Neuronal stem cell (in vitro differentiated cells): ENCODE data around the gene SLC30A2.

Experiments
- DNase-seq: peaks from one replicate; pipeline ENCODE4 v3.0.0-alpha.2; 2013; ENCODE audit warnings: low spot score
- H2AFZ ChIP-seq: one replicate; pipeline ENCODE4 v1.6.1; 2013; ENCODE audit warnings: mild to moderate bottlenecking, low read length, inconsistent platforms
- H2AK5ac ChIP-seq: 2 replicates; pipeline ENCODE4 v1.6.1; 2013; ENCODE audit warnings: low read depth, mild to moderate bottlenecking, inconsistent platforms, low read length, moderate library complexity, mixed read lengths
- H2BK120ac ChIP-seq: 2 replicates; pipeline ENCODE4 v1.6.1; 2013; ENCODE audit warnings: low read depth, mild to moderate bottlenecking, inconsistent platforms, low read length, moderate library complexity, mixed read lengths
- H2BK12ac ChIP-seq: one replicate; pipeline ENCODE4 v1.6.1; 2013; ENCODE audit warnings: low read length, inconsistent platforms
- H2BK15ac ChIP-seq: 2 replicates; pipeline ENCODE4 v1.6.1; 2013; ENCODE audit warnings: mild to moderate bottlenecking, low read length, inconsistent platforms, mixed read lengths
- H2BK5ac ChIP-seq: one replicate; pipeline ENCODE4 v1.6.1; 2013; ENCODE audit warnings: inconsistent platforms, mild to moderate bottlenecking, low read length, moderate library complexity
- H3K14ac ChIP-seq: one replicate; pipeline ENCODE4 v1.6.1; 2013; ENCODE audit warnings: low read length, inconsistent platforms
- H3K18ac ChIP-seq: 2 replicates; pipeline ENCODE4 v1.6.1; 2013; ENCODE audit warnings: low read length, inconsistent platforms
- H3K23ac ChIP-seq: 2 replicates; pipeline ENCODE4 v1.6.1; 2013; ENCODE audit warnings: low read depth, mild to moderate bottlenecking, mixed read lengths, low read length, inconsistent platforms; ENCODE audit not compliant: poor library complexity
- H3K27ac ChIP-seq: replicated peaks from 3 replicates; pipeline ENCODE4 v1.5.1; 2013; ENCODE audit warnings: low read length, inconsistent platforms
- H3K27me3 ChIP-seq, 3 experiments: 2 replicates each; pipeline ENCODE4 v1.6.1; 2013; ENCODE audit warnings: low read length in 3 of 3, mild to moderate bottlenecking in 2 of 3, inconsistent platforms in 1 of 3, low read depth in 1 of 3, mixed read lengths in 1 of 3, moderate library complexity in 1 of 3; ENCODE audit not compliant: control insufficient read depth in 3 of 3, insufficient read depth in 3 of 3
- H3K36me3 ChIP-seq, 2 donors: replicated peaks in 1 of 2; 2 replicates each; pipeline ENCODE4 v1.6.1; 2013; ENCODE audit warnings: low read length in 2 of 2; ENCODE audit not compliant: control insufficient read depth in 2 of 2, insufficient read depth in 2 of 2
- H3K4ac ChIP-seq: 2 replicates; pipeline ENCODE4 v1.6.1; 2013; ENCODE audit warnings: inconsistent platforms, mild to moderate bottlenecking, low read length, moderate library complexity
- H3K4me1 ChIP-seq, 2 donors: 1 replicate in 1 of 2; 2 replicates in 1 of 2; pipeline ENCODE4 v1.6.1; 2013; ENCODE audit warnings: low read length in 2 of 2, low read depth in 1 of 2; ENCODE audit not compliant: control insufficient read depth in 2 of 2, insufficient read depth in 1 of 2
- H3K4me2 ChIP-seq: one replicate; pipeline ENCODE4 v1.6.1; 2013; ENCODE audit warnings: mild to moderate bottlenecking, low read length, inconsistent platforms; ENCODE audit not compliant: insufficient read depth, poor library complexity, severe bottlenecking
- H3K4me3 ChIP-seq, 2 donors: 2 replicates each; pipeline ENCODE4 v1.5.1; 2013; ENCODE audit warnings: low read length in 2 of 2, mild to moderate bottlenecking in 2 of 2, inconsistent platforms in 1 of 2, moderate library complexity in 1 of 2
- H3K79me1 ChIP-seq: one replicate; pipeline ENCODE4 v1.6.1; 2013; ENCODE audit warnings: low read depth, mild to moderate bottlenecking, inconsistent platforms, low read length, moderate library complexity
- H3K9ac ChIP-seq: one replicate; pipeline ENCODE4 v1.6.1; 2013; ENCODE audit warnings: mild to moderate bottlenecking, low read depth, low read length, inconsistent platforms; ENCODE audit not compliant: poor library complexity
- H3K9me3 ChIP-seq, 2 donors: replicated peaks in 1 of 2; 2 replicates each; pipeline versions ENCODE3 to v1.6.1; 2013; ENCODE audit warnings: low read length in 2 of 2, mild to moderate bottlenecking in 2 of 2, inconsistent platforms in 1 of 2, low read depth in 1 of 2, mixed read lengths in 1 of 2, moderate library complexity in 1 of 2; ENCODE audit not compliant: control insufficient read depth in 2 of 2, insufficient read depth in 1 of 2
- H4K8ac ChIP-seq: one replicate; pipeline ENCODE4 v1.6.1; 2013; ENCODE audit warnings: low read depth, mild to moderate bottlenecking, inconsistent platforms, low read length, moderate library complexity
- H4K91ac ChIP-seq: one replicate; pipeline ENCODE4 v1.6.1; 2013; ENCODE audit warnings: low read length, low read depth, mild to moderate bottlenecking, inconsistent platforms; ENCODE audit not compliant: poor library complexity
- WGBS, 2 donors: extraction: QIAGEN DNeasy Blood & Tissue Kit; methylation state at CpG; one replicate each; pipeline ENCODE4 v1.1.7; 2013; ENCODE audit warnings: missing lambda C conversion rate in 2 of 2, mixed read lengths in 1 of 2; ENCODE audit not compliant: insufficient read length in 2 of 2, insufficient replicate concordance in 1 of 2; ENCODE audit errors: extremely low coverage in 2 of 2; 5-methylcytosine and 5-hydroxymethylcytosine counted together

Gene SLC30A2

GRCh38 chr1:26034504-26035202 is 11.3 kb downstream of the SLC30A2 start:
- Histone ChIP-seq H3K4me1 (peaks cover 8 to 10% of the 10 kb centered on the region in 2 donors), H2AK5ac (peak overlapping the region; percentile 44), H3K14ac (no peak overlapping the region), H4K8ac (no peak overlapping the region), H3K4ac (no peak overlapping the region), H3K4me3 (peak overlapping the region; percentile 64 to 79), H3K18ac (peak overlapping the region; percentile 94), H2BK120ac (peak overlapping the region; percentile 32), H3K36me3 (no peaks in the 10 kb centered on the region), H3K9ac (peak overlapping the region; percentile 83), H3K27ac (no peak overlapping the region), H3K79me1 (no peaks in the 10 kb centered on the region), H2AFZ (peak overlapping the region; percentile 94), H4K91ac (no peak overlapping the region), H3K23ac (peak overlapping the region; percentile 99), H2BK15ac (no peak overlapping the region), H3K9me3 (no peaks in the 10 kb centered on the region), H2BK5ac (peak overlapping the region; percentile 82), H3K27me3 (peaks cover 0 to 33% (median 10%) of the 10 kb centered on the region in 3 experiments), H3K4me2 (peak overlapping the region; percentile 99), H2BK12ac (peak overlapping the region; percentile 87)
- no CpG with 5 or more reads among the region's 15 CpGs for WGBS, 2 donors
- peak; percentile 17 for DNase-seq

GRCh38 chr1:26032656-26033357 is 13.1 kb downstream of the SLC30A2 start:
- Histone ChIP-seq H4K8ac (no peak overlapping the region), H2BK5ac (no peak overlapping the region), H3K36me3 (no peaks in the 10 kb centered on the region), H2BK120ac (no peak overlapping the region), H3K27ac (no peak overlapping the region), H3K4me1 (peaks cover 8 to 12% of the 10 kb centered on the region in 2 donors), H3K18ac (no peak overlapping the region), H3K4ac (no peak overlapping the region), H3K14ac (no peak overlapping the region), H2AK5ac (peak overlapping the region; percentile 94), H4K91ac (no peak overlapping the region), H2BK15ac (no peak overlapping the region), H3K4me3 (no peak overlapping the region), H3K23ac (peak overlapping the region; percentile 75), H3K9me3 (no peaks in the 10 kb centered on the region), H3K9ac (no peak overlapping the region), H2BK12ac (no peak overlapping the region), H3K27me3 (peaks cover 0 to 15% (median 10%) of the 10 kb centered on the region in 3 experiments), H2AFZ (no peak overlapping the region), H3K4me2 (no peak overlapping the region), H3K79me1 (no peaks in the 10 kb centered on the region)
- DNase-seq, result no peak
- WGBS, 2 donors, result no CpG with 5 or more reads among the region's 12 CpGs

DNA sequence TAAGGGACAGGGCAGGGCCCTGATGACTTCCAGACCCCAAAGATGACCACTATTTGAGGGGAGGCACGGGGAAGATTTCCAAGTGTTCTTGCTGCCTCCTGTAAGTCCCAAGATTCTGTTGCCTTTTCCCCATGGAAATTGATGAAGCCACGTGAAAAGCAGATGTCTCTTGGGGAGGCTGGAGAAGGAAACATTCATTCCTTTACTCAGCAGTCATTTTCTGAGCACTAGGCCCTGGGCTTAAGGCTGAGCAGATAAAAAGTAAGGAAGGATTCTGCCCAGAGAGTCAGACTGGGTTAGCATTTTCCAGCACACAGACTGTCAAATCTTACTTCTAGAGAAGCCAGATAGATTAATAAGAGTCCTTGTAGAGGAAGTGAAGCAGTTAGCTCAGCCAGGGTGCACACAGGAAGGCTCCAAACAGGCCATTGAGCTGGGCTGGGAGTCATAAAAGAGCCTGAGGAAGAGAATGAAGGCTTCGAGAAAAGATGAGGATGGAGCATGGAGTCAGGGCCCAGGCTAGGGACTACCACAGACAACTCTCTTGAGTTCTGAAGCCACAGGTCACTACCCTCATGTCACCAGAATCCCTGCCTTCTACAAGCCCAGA is 14.2 kb downstream of the SLC30A2 start:
- Histone ChIP-seq H3K4ac (no peak overlapping the region), H4K8ac (no peak overlapping the region), H3K27ac (no peak overlapping the region), H4K91ac (no peak overlapping the region), H3K4me1 (peaks cover 9 to 12% of the 10 kb centered on the region in 2 donors), H3K4me3 (no peak overlapping the region), H3K79me1 (no peaks in the 10 kb centered on the region), H3K9ac (no peak overlapping the region), H3K18ac (no peak overlapping the region), H2AFZ (no peak overlapping the region), H2AK5ac (no peak overlapping the region), H3K4me2 (no peak overlapping the region), H3K36me3 (no peaks in the 10 kb centered on the region), H2BK15ac (no peak overlapping the region), H2BK120ac (no peak overlapping the region), H2BK12ac (no peak overlapping the region), H3K9me3 (no peaks in the 10 kb centered on the region), H2BK5ac (peak overlapping the region; percentile 46), H3K27me3 (peaks cover 0 to 12% (median 9%) of the 10 kb centered on the region in 3 experiments), H3K14ac (no peak overlapping the region), H3K23ac (no peak overlapping the region)
- DNase-seq, result no peak
- WGBS, 2 donors, result no CpG with 5 or more reads among the region's 3 CpGs

DNA sequence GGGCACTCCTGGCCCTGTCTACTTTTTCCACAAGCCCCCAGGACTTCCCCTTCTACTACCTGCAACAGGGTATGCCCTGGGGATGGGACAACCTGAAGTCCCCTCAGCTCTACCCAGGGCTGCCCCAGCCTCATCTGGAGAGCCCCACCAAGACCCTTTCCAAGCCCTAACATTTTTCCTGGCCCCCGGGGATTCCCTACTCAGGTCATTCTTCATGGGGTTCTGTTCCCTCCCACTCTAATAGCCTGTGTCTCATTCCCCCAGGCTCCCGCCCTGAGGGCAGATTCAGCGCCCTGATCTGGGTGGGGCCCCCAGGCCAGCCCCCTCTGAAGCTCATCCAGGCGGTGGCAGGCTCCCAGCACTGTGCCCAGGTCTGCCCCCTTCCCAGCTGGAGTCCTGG is 14.7 kb downstream of the SLC30A2 start:
- Histone ChIP-seq H4K8ac (no peak overlapping the region), H2BK120ac (no peak overlapping the region), H3K4ac (no peak overlapping the region), H3K27ac (no peak overlapping the region), H2BK12ac (no peak overlapping the region), H2BK5ac (peak overlapping the region; percentile 46), H3K14ac (no peak overlapping the region), H3K27me3 (peaks cover 0 to 12% (median 8%) of the 10 kb centered on the region in 3 experiments), H3K4me2 (no peak overlapping the region), H3K18ac (no peak overlapping the region), H4K91ac (no peak overlapping the region), H3K36me3 (no peaks in the 10 kb centered on the region), H3K4me3 (no peak overlapping the region), H3K4me1 (peaks cover 7 to 8% of the 10 kb centered on the region in 2 donors), H2AK5ac (no peak overlapping the region), H2AFZ (no peak overlapping the region), H3K9ac (no peak overlapping the region), H3K9me3 (no peaks in the 10 kb centered on the region), H3K79me1 (no peaks in the 10 kb centered on the region), H2BK15ac (no peak overlapping the region), H3K23ac (no peak overlapping the region)
- no peak for DNase-seq
- no CpG with 5 or more reads among the region's 4 CpGs for WGBS, 2 donors
